Frontal cortex (tissue), 4 donors: ENCODE data around the gene CFAP97D2. TPM values are rescaled to one million over a fixed set of nuclear protein-coding genes. Genes with fewer than 3 reads are reported as not detected.
A peak's percentile ranks its signal among the peaks of the same experiment; 100 is the strongest.
"Not testable (repeated sequence)": the region's sequence is repeated elsewhere in the genome, so short reads cannot be mapped to it uniquely, and the experiment has no call there.

Source experiments
- DNase-seq, 2 donors: peaks; one replicate each; pipeline ENCODE4 v3.0.0; 2012; ENCODE audit warnings: low spot score in 2 of 2
- FAIRE-seq: peaks from 2 replicates; lab custom pipeline; 2012; peaks lifted over from hg19 to GRCh38; lab: Jason Lieb, UNC
- total RNA-seq: library from RNA; depleted of rRNA; stranded (reverse); fragments of >200 nt; gene quantifications from one replicate; pipeline ENCODE4 v1.2.3, GENCODE V29; 2014
- donor health status: control.
- donor health status: control.
- donor health status: control.

Gene CFAP97D2
- not detected for total RNA-seq

GRCh38 chr13:114179087-114179658 lies at the start of gene CFAP97D2:
CFAP97D2 (plus strand) TSS chr13:114179257; CDS start chr13:114179331, 74 bp downstream.
- DNase-seq (no peak), FAIRE-seq (no peak)

DNA sequence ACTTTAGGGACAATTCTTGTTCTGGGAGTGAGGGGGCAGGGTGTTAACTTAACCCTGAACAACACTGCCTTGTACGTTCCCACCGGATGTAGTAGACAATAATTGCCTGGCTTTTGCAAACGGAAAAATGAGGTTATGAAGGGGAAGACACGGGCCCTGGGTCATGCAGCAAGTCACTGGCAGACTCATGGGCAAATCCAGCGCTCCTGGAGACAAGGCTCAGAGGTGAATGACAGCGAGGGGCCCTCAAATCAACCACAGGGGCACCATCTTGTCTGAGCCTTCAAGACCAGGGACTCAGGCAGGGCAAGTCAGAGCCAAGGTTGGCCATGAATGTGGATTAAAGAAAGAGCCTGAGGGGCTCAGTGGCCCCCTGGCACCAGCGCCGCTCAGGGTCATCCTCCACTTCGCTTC lies 49.4 kb upstream of the CFAP97D2 start:
- no peak for DNase-seq
- FAIRE-seq: no peak

- DNase-seq (no peak), FAIRE-seq (no peak)
Observed at GRCh38 chr13:114130131-114130836, 48.8 kb upstream of the CFAP97D2 start.

DNA sequence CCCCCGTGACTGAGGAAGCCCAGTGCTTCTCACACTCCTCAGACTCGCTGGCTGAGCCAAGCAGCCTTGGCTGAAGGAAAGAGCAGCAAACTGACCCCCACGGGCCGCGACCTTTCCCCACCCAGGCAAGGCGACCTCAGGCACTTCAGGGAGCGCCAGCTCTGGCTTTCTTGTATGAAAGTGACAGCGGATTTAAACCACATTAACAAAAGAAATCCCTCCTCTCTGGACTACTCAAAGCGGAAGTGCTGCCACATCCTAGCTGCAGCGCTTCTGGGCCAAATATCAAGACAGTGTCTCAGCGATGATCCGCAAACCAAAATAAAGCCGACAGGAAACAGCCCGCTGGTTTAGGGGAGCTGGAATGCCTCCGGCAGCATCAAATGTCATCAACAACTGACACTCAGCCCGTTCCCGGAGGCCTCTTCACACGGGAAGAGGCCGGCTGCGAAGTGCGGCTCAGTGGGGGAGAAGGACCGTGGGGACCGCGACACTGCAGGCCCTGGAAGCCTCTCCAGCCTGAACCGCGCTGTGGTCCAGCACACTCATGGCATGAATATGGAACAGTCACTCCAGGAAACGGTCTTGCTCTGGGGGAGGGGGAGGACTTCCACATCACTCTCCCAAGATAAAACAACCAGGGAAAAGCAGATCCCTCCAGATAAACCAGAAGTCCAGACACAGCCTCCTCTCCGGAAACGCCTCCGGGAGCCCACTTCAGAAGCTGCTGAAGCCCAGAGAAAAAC lies 48.0 kb upstream of the CFAP97D2 start:
- FAIRE-seq: no peak
- DNase-seq: peak; percentile 74

- peak in 1 of 2 donors; percentile 59 for DNase-seq
- FAIRE-seq: no peak
Observed at GRCh38 chr13:114131583-114132418, 47.3 kb upstream of the CFAP97D2 start.

- FAIRE-seq: no peak
- peak; percentile 93 to 94 for DNase-seq
Observed at GRCh38 chr13:114132419-114133121, 46.5 kb upstream of the CFAP97D2 start, which contains the start of gene RASA3. RASA3 (minus strand) TSS chr13:114132623; CDS start chr13:114132489, 134 bp downstream.

DNA sequence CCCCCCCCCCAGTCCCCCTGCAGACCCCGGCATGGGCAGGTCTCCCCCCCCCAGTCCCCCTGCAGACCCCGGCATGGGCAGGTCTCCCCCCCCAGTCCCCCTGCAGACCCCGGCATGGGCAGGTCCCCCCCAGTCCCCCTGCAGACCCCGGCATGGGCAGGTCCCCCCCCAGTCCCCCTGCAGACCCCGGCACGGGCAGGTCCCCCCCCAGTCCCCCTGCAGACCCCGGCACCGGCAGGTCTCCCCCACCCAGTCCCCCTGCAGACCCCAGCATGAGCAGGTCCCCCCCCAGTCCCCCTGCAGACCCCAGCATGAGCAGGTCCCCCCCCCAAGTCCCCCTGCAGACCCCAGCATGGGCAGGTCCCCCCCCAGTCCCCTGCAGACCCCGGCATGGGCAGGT lies 45.9 kb upstream of the CFAP97D2 start:
- DNase-seq, FAIRE-seq: not testable (repeated sequence)

DNA sequence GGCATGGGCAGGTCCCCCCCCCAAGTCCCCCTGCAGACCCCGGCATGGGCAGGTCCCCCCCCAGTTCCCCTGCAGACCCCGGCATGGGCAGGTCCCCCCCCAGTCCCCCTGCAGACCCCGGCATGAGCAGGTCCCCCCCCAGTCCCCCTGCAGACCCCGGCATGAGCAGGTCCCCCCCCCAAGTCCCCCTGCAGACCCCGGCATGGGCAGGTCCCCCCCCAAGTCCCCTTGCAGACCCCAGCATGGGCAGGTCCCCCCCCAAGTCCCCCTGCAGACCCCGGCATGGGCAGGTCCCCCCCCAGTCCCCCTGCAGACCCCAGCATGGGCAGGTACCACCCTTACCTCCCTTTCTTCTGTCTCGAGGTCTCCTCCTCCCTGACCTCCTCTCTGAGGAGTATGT lies 45.5 kb upstream of the CFAP97D2 start:
- FAIRE-seq, DNase-seq: not testable (repeated sequence)

GRCh38 chr13:114134111-114134943 lies 44.7 kb upstream of the CFAP97D2 start:
- DNase-seq: no peak
- no peak for FAIRE-seq

GRCh38 chr13:114134944-114135610 lies 44.0 kb upstream of the CFAP97D2 start:
- DNase-seq: no peak
- no peak for FAIRE-seq

GRCh38 chr13:114135731-114136171 lies 43.3 kb upstream of the CFAP97D2 start:
- FAIRE-seq (no peak), DNase-seq (no peak)

DNA sequence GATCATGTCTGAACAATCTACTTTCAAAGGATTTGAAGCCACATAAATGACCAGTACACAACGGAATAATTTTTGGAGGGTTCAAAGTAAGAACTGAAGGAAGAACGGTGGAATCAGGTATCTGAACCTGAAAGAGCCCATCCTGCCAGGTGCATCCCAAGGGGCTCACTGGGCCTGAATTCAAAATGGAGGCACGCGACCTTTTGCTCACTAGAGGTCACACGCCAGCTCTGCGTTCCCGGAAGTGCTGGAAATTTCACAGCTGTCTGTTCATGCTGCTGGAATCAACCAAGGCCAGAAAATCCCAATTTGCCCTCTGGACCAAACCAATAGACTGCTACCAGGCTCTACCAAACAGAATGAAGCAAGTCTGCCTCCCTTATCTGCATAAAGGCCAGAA lies 42.5 kb upstream of the CFAP97D2 start:
- FAIRE-seq: no peak

GRCh38 chr13:114140131-114140905 lies 38.7 kb upstream of the CFAP97D2 start:
- FAIRE-seq (no peak), DNase-seq (no peak)

More for the DNA sequence above, 42.5 kb upstream of the CFAP97D2 start:
- no peak for DNase-seq

GRCh38 chr13:114140906-114141250 lies 38.2 kb upstream of the CFAP97D2 start:
- no peak for DNase-seq
- FAIRE-seq: no peak

GRCh38 chr13:114141261-114141996 lies 37.6 kb upstream of the CFAP97D2 start:
- DNase-seq (no peak), FAIRE-seq (no peak)

GRCh38 chr13:114142137-114142550 lies 36.9 kb upstream of the CFAP97D2 start:
- FAIRE-seq (no peak), DNase-seq (no peak)
